Tibial nerve (tissue), 4 donors: Measurements from ENCODE around the gene LRRC75B.

Experiments
- CTCF ChIP-seq, 5 experiments: fragments of 200-600 bp in 3 of 5; fragments of 450-650 bp in 2 of 5; sonication (generic) in 3 of 5; IDR thresholded peaks; one replicate each; pipeline ENCODE4 v1.5.1; 2016 to 2019; ENCODE audit warnings: antibody characterized with exemption in 5 of 5, mild to moderate bottlenecking in 3 of 5, moderate library complexity in 2 of 5
- EP300 ChIP-seq, 2 donors: sonication (generic); formaldehyde crosslinking; IDR thresholded peaks; one replicate each; pipeline ENCODE4 v1.6.1; 2017; ENCODE audit warnings: antibody characterized with exemption in 2 of 2, mild to moderate bottlenecking in 1 of 2
- POLR2A ChIP-seq, 2 donors: fragments of 450-650 bp; IDR thresholded peaks; one replicate each; pipeline ENCODE4 v1.6.1; 2017; ENCODE audit warnings: antibody characterized with exemption in 2 of 2, mild to moderate bottlenecking in 2 of 2, moderate library complexity in 2 of 2

DNA sequence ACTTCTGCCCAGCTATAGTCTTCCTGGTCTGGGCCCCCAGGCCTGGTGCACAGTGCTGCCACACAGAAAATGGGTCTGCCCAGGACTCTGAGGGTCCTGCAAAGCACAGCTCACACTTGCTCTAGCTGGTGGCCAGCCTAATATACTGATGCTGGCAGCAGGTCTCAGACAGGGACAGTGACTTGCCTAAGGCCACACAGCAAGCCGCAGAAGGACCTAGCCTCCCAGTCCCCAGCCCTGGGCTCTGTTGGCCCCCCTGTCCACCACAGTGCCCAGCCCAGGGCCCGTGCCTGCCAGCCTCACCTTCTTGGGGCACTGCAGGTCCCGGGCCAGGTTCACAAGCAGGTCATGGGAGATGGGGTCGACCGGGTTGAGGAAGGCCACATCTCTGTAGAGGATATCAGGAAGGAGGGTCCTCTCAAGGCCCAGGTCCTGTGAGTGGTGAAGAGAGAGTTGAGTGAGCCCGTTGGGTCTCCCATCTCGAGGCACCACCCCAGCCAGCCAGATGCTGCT is 3.3 kb downstream of the LRRC75B start:
- TF ChIP-seq CTCF (IDR thresholded peaks at IDR 0.05) (no peak), POLR2A (IDR thresholded peaks at IDR 0.05) (no peak), EP300 (IDR thresholded peaks at IDR 0.05) (no peak)
